Muscle of leg (tissue), 11 donors: ENCODE measurements around the gene RRP12. TPM values are rescaled to one million over a fixed set of nuclear protein-coding genes. Genes with fewer than 3 reads are reported as not detected.

Experiments
- DNase-seq: peaks from one replicate; pipeline ENCODE4 v3.0.0; 2013
- H3K27ac ChIP-seq: one replicate; pipeline ENCODE4 v1.5.1; 2013; ENCODE audit warnings: mild to moderate bottlenecking, low read length, control low read depth
- H3K27me3 ChIP-seq: one replicate; pipeline ENCODE4 v1.6.1; 2013; ENCODE audit warnings: low read length; ENCODE audit not compliant: control insufficient read depth, insufficient read depth
- H3K36me3 ChIP-seq: one replicate; pipeline ENCODE4 v1.6.1; 2013; ENCODE audit warnings: low read length; ENCODE audit not compliant: control insufficient read depth, insufficient read depth
- H3K4me1 ChIP-seq: one replicate; pipeline ENCODE4 v1.6.1; 2013; ENCODE audit warnings: low read length; ENCODE audit not compliant: control insufficient read depth, insufficient read depth
- H3K4me3 ChIP-seq: one replicate; pipeline ENCODE4 v1.5.1; 2013; ENCODE audit warnings: low read length, control low read depth
- H3K9me3 ChIP-seq: replicated peaks from 2 replicates; pipeline ENCODE4 v1.6.1; 2013; ENCODE audit warnings: low read depth, low read length; ENCODE audit not compliant: control insufficient read depth
- WGBS: methylation state at CpG from one replicate; pipeline ENCODE4 v1.1.5; 2013; ENCODE audit warnings: missing lambda C conversion rate; ENCODE audit not compliant: insufficient coverage; 5-methylcytosine and 5-hydroxymethylcytosine counted together
- polyA plus RNA-seq, 8 donors: library from polyadenylated mRNA; unstranded; fragments of 120-200 nt; gene quantifications; one replicate each; pipeline versions ENCODE4 v1.2.1 to v1.2.3, GENCODE V29; 2013; ENCODE audit warnings: inconsistent platforms in 1 of 8, low replicate concordance in 1 of 8; ENCODE audit not compliant: insufficient read length in 8 of 8, insufficient read depth in 1 of 8
- total RNA-seq: library from RNA; stranded (reverse); fragments of 120-200 nt; gene quantifications from one replicate; pipeline ENCODE4 v1.2.4, GENCODE V29; 2013

Gene RRP12
- total and polyA plus RNA-seq, 9 donors, result 14.3 to 26.0 (median 20.0) TPM

DNA sequence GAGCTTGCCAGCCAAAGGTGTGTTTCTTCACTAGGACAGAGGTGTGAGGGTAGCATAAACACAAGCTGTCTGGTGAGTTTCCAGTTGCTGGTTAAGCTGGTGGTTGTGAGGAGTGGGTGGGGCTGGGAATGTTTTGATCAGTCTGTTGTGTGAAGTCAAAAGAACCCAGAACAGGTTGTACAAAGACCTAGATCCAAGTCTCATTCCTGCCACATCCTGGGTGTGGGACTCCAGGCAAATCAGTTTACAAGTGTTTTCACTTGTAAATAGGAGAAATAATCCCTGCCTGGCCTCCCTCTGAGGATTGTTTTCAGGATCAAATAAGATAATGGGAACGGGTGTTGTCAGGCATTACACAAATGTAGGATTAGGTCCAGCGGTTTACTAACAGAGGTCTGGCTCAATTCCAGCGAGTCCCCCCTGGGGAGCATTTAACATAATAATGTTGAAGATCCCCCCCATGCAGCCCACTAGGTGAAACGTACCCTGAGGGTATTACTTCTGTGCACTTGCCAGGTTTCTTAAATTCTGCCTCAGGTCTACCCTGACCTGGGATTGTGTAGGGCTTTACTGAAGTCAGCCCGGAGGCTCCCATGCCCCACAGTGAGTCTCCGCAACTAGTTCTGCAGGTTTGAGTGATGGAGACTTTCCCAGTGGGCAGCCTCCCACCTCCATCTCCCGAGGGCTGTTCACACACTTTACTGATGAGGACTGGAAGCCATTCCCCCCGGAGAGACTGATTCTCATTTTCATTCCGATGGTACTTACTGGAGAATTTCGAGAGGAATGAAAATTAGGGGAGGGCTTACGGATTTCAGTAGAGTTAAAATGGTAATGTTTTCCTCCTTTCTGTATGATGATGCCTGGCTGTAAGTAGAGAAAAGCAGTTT, 64.0 kb downstream of the RRP12 start:
- H3K27me3 ChIP-seq, result peaks cover 21% of the 10 kb centered on the region
- H3K4me3 ChIP-seq, result no peak overlapping the region
- H3K36me3 ChIP-seq, result no peaks in the 10 kb centered on the region
- H3K27ac ChIP-seq, result no peak overlapping the region
- no peak for DNase-seq
- H3K9me3 ChIP-seq, result no peaks in the 10 kb centered on the region
- no CpG with 5 or more reads among the region's 11 CpGs for WGBS
- H3K4me1 ChIP-seq, result peaks cover 18% of the 10 kb centered on the region

DNA sequence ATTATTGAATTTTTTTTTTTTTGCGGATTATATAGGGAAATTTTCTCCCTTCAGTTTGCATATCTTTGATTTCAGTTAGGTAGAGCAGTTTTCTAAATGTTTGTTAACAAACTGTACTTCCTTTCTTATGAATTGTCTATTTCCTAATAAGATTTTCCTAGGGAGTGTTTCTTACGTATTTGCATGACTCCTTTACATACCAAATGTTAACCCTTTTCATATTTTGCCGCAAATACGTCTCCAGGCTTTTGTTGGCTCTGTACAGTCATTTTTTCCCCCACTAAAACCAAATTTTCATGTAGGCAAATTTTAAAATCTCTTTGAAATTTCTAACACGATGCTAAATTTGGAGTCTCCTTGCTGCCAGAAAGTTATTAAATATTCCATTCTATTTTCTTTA, 64.7 kb downstream of the RRP12 start:
- WGBS, result no CpG with 5 or more reads among the region's 5 CpGs

GRCh38 chr10:97336006-97336405, 65.1 kb downstream of the RRP12 start:
- no peak overlapping the region for H3K27ac ChIP-seq
- peaks cover 28% of the 10 kb centered on the region for H3K4me1 ChIP-seq
- no CpG with 5 or more reads among the region's 5 CpGs for WGBS
- H3K4me3 ChIP-seq, result no peak overlapping the region
- no peak for DNase-seq
- H3K36me3 ChIP-seq, result peaks cover 2% of the 10 kb centered on the region
- H3K9me3 ChIP-seq, result no peaks in the 10 kb centered on the region
- H3K27me3 ChIP-seq, result peaks cover 21% of the 10 kb centered on the region

More for the DNA sequence above, 64.7 kb downstream of the RRP12 start:
- no peak for DNase-seq
- Histone ChIP-seq H3K9me3 (no peaks in the 10 kb centered on the region), H3K27me3 (peaks cover 21% of the 10 kb centered on the region), H3K4me1 (peaks cover 26% of the 10 kb centered on the region), H3K36me3 (no peaks in the 10 kb centered on the region), H3K27ac (no peak overlapping the region), H3K4me3 (no peak overlapping the region)

GRCh38 chr10:97335188-97335619, 65.9 kb downstream of the RRP12 start:
- peaks cover 21% of the 10 kb centered on the region for H3K27me3 ChIP-seq
- DNase-seq, result no peak
- peaks cover 4% of the 10 kb centered on the region for H3K36me3 ChIP-seq
- H3K4me1 ChIP-seq, result peaks cover 28% of the 10 kb centered on the region
- 6% methylated on average over 7 of the region's 25 CpGs for WGBS
- peak overlapping the region; percentile 60 for H3K4me3 ChIP-seq
- H3K9me3 ChIP-seq, result no peaks in the 10 kb centered on the region
- H3K27ac ChIP-seq, result no peak overlapping the region

DNA sequence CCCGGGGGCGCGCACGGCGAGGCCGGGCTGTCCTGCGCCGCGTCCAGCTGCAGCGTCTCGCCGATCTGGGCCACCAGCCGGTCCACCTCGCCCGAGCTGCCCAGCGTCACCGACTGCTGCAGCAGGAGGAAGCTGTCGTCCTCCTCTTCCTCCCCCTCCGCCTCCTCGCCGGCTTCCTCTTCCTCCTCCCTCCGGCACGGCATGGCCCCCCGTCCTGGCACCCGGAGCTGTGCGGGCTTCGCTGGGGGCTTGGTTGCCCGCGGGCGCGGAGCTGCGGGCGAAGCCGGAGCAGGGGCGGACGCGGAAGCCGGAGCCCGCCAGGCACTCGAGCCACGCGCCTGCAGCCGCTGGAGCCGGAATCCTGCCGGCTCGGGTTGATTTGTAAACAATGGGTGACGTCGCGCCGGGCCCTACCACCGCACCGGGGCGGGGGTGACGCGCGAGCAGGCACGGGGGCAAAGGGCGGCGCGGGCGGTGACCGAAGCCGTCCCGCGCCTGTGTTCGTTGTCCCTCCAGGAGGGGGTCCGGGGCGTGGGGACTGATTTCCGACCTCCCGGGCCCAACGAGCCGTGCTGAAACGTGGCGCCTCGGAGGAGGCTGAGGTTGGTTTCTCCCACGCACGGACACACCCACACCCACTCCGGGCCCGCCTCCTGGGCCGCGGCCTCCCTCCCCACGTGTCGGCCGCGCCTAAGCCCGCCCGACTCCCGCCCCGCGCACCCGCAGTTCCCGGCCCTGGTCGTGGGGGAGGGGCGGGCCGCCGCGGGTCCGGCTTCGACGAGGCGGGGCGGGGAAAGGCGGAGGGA, 66.6 kb downstream of the RRP12 start, which contains the start of gene FRAT2:
Gene FRAT2 (minus strand): TSS at position 360 of the 806 bp plus-strand sequence. CDS start 157 bp downstream, at position 203.
- Histone ChIP-seq H3K9me3 (no peaks in the 10 kb centered on the region), H3K36me3 (peaks cover 4% of the 10 kb centered on the region), H3K4me3 (peak within 1 kb of the TSS; percentile 60), H3K4me1 (peaks cover 28% of the 10 kb centered on the region), H3K27ac (peak within 1 kb of the TSS; percentile 75), H3K27me3 (peaks cover 21% of the 10 kb centered on the region)
- peak; percentile 97 for DNase-seq
- under 1% methylated on average over 78 of the region's 103 CpGs for WGBS

DNA sequence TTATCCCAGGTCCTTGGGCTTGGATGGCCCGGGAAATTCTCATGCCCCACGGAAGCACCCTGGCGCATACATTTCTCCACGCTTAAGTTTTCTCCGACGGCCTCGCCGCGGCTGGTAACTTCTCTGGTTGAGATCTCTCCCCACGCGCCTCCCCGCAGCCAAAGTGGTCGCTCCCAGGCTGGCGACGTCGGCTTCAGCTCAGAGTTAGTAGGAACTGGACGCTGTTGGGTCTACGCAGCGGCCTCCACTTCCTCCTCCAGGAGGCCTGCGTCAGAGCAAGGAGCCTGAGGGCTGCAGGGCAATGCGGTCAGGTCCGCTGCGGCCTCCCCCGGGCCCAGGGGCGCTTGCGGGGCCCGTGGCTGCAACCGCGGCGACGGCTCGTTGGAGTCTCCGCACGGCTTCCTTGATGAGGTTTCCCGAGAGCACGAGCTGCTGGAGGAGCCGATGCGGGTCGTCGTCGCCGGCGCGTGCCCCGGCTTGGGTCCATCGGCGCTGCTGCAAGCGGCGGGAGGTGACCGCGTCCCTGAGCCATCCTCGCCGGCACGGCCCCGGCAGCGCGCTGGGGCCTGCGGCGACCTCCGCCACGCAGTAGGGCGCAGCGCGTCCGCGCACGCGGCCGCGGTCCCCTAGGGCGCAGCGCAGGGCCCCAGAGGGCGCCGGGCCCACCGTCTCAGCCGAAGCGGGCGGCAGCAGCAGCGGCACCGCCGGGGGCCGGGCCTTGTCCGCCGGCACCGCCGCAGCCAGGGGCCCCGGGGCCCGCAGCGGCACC, 67.4 kb downstream of the RRP12 start:
- H3K4me3 ChIP-seq, result peak overlapping the region; percentile 60
- DNase-seq, result peak; percentile 53
- H3K27me3 ChIP-seq, result peaks cover 21% of the 10 kb centered on the region
- under 1% methylated on average over 89 of the region's 89 CpGs for WGBS
- no peaks in the 10 kb centered on the region for H3K9me3 ChIP-seq
- H3K27ac ChIP-seq, result peak overlapping the region; percentile 67
- peaks cover 4% of the 10 kb centered on the region for H3K36me3 ChIP-seq
- peaks cover 28% of the 10 kb centered on the region for H3K4me1 ChIP-seq

DNA sequence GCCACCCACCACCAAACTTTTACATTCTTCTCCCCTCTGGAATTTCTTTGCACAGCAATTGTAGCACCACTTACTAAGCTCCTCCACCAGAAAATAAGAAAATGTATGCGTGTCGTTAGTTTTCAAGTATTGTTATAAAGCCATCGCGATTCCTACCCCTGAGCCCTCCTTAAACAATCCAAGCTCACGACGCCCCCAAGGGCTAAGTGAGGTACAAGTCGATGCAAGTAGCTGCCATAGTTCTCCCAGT, 67.9 kb downstream of the RRP12 start:
- Histone ChIP-seq H3K9me3 (no peaks in the 10 kb centered on the region), H3K36me3 (peaks cover 4% of the 10 kb centered on the region), H3K4me1 (peaks cover 28% of the 10 kb centered on the region), H3K27me3 (peaks cover 20% of the 10 kb centered on the region), H3K4me3 (peak overlapping the region; percentile 48), H3K27ac (peak overlapping the region; percentile 67)
- peak; percentile 50 for DNase-seq
- WGBS, result 4% methylated on average over 3 of the region's 7 CpGs

GRCh38 chr10:97332591-97333350, 68.4 kb downstream of the RRP12 start:
- Histone ChIP-seq H3K36me3 (peaks cover 4% of the 10 kb centered on the region), H3K9me3 (no peaks in the 10 kb centered on the region), H3K27me3 (peaks cover 17% of the 10 kb centered on the region), H3K27ac (peak overlapping the region; percentile 67), H3K4me1 (peaks cover 28% of the 10 kb centered on the region), H3K4me3 (peak overlapping the region; percentile 48)
- WGBS, result 21% methylated on average over 9 of the region's 18 CpGs
- DNase-seq, result peak; percentile 72

- Histone ChIP-seq H3K27me3 (peaks cover 9% of the 10 kb centered on the region), H3K4me1 (peaks cover 26% of the 10 kb centered on the region), H3K4me3 (no peak overlapping the region), H3K27ac (no peak overlapping the region), H3K9me3 (no peaks in the 10 kb centered on the region), H3K36me3 (peaks cover 4% of the 10 kb centered on the region)
- DNase-seq, result no peak
- 58% methylated on average over 2 of the region's 6 CpGs for WGBS
Measured at GRCh38 chr10:97331153-97331703, 69.9 kb downstream of the RRP12 start.
